ENCODE results near the gene IGSF9B.

DNA sequence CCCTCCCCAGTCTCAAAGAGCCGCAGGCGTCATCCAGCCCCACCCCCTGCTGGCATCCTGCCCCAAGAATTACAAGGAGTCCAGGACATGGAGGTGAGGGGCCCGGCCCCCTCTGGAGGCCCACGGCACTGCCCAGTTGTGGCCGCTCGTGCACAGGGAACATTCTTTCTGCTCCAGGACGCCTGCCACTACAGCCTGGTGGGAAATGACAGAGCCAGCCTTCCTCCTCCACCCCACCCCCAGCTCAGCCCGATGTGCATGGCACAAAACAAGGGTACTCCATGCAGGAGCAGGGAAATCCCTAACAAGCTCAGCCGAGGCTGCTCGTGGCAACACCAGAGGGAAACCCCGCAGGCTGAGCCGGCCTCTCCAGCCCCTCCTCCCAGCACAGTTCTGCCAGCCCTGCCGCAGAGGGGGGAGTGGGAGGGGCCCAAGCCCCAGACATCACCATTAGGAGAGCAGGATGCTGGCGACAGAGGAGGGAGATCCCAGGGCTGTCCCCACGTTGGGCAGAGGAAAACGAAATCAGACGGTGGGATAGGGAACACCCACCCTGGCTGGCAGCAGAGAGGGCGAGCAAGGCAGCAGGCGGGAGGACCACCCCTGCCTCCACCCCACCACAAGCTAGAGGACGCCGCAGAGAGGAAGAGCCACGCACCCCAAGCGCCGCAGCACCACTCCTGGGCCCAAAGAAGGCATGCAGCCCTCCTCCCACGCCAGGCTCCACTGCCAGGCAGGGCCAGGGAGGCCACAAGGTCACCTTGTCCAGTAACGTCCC is 10.0 kb downstream of the IGSF9B start:
- TF ChIP-seq EZH2phosphoT487 (IDR thresholded peaks at IDR 0.05; ENCODE audit: insufficient read depth, low read depth) (no peak), EZH2 (IDR thresholded peaks at IDR 0.05; ENCODE audit: insufficient read depth, poor library complexity, severe bottlenecking) (no peak)
